ENCODE results near the gene APIP.

APIP gene

GRCh38 chr11:34909415-34909814, 6.8 kb downstream of the APIP start:
- no peaks in the 10 kb centered on the region for H3K9me2 ChIP-seq (replicated peaks; ENCODE audit: insufficient read depth, low read length)
- no peaks in the 10 kb centered on the region for H3K27me3 ChIP-seq (ENCODE audit: low read length)
- H3K79me2 ChIP-seq (ENCODE audit: insufficient read depth, low read length) = peaks cover 59% of the 10 kb centered on the region
- peaks cover 7% of the 10 kb centered on the region; the same call in 1 of the 2 replicates for H3K36me3 ChIP-seq (ENCODE audit: low read length)
- H3K27ac ChIP-seq (ENCODE audit: low read depth, low read length) = no peak overlapping the region
- H3K9ac ChIP-seq (ENCODE audit: low read length) = no peak overlapping the region
- H3K9me3 ChIP-seq (ENCODE audit: insufficient read depth, low read length) = no peaks in the 10 kb centered on the region; the same call in 1 of the 2 replicates
- TF ChIP-seq, protein P1, sequence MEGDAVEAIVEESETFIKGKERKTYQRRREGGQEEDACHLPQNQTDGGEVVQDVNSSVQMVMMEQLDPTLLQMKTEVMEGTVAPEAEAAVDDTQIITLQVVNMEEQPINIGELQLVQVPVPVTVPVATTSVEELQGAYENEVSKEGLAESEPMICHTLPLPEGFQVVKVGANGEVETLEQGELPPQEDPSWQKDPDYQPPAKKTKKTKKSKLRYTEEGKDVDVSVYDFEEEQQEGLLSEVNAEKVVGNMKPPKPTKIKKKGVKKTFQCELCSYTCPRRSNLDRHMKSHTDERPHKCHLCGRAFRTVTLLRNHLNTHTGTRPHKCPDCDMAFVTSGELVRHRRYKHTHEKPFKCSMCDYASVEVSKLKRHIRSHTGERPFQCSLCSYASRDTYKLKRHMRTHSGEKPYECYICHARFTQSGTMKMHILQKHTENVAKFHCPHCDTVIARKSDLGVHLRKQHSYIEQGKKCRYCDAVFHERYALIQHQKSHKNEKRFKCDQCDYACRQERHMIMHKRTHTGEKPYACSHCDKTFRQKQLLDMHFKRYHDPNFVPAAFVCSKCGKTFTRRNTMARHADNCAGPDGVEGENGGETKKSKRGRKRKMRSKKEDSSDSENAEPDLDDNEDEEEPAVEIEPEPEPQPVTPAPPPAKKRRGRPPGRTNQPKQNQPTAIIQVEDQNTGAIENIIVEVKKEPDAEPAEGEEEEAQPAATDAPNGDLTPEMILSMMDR (IDR thresholded peaks at IDR 0.05; ENCODE audit: insufficient read depth, low read length, poor library complexity, severe bottlenecking) = no peak
- no peak for TF ChIP-seq EZH2phosphoT487 (conservative IDR thresholded peaks at IDR 0.05; ENCODE audit: low read length)
- H3K4me3 ChIP-seq (ENCODE audit: insufficient read depth, low read length, poor library complexity, severe bottlenecking) = no peak overlapping the region
- H4K20me1 ChIP-seq (ENCODE audit: low read depth, low read length) = 0 out of 2 replicates have a peak, but pooled peaks cover 6% of the 10 kb centered on the region
- no peak overlapping the region for H3K4me2 ChIP-seq (ENCODE audit: low read depth, low read length, poor library complexity, severe bottlenecking)
- no peak overlapping the region for H2AFZ ChIP-seq (ENCODE audit: low read depth, low read length, severe bottlenecking)
- H3F3A ChIP-seq (ENCODE audit: insufficient read depth) = no peaks in the 10 kb centered on the region

DNA sequence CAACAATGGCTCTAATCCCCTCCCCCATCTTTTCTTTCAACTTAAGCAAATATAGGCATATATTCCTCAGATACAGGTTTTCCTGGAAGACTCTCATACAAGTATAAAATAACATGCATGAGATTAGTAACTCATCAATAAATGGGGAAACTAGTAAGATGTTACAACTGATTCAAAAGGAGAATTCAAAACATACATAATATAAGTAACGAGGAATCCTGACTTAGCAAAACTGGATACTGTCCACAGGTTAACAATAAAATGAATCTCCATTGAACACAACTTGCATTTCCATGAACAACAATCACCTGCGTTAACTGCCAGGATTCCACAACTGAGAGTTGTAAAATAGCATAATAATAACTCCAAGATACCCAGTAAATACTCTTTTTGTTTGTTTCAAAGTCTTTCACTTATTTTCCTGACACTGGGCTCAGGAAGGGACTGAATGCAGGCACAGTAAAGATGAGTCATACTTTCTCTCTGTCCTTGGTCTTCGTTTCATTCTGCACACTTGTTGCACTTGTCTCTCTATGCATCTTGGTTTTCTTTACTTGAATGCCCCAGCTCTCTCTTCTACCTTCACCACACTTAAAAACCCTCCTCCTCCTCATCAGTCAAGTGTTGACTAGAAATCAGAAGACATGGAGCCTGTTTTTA, 8.1 kb downstream of the APIP start:
- Histone ChIP-seq H3K9me2 (replicated peaks; ENCODE audit: insufficient read depth, low read length) (no peaks in the 10 kb centered on the region), H3K27me3 (ENCODE audit: low read length) (no peaks in the 10 kb centered on the region), H3K79me2 (ENCODE audit: insufficient read depth, low read length) (peaks cover 61% of the 10 kb centered on the region), H3K27ac (ENCODE audit: low read depth, low read length) (no peak overlapping the region), H3F3A (ENCODE audit: insufficient read depth) (no peaks in the 10 kb centered on the region), H3K9me3 (ENCODE audit: insufficient read depth, low read length) (peaks cover under 1% of the 10 kb centered on the region; the same call in 1 of the 2 replicates), H3K4me2 (ENCODE audit: low read depth, low read length, poor library complexity, severe bottlenecking) (no peak overlapping the region), H3K36me3 (ENCODE audit: low read length) (no peaks in the 10 kb centered on the region), H3K9ac (ENCODE audit: low read length) (no peak overlapping the region), H3K4me3 (ENCODE audit: insufficient read depth, low read length, poor library complexity, severe bottlenecking) (no peak overlapping the region), H4K20me1 (ENCODE audit: low read depth, low read length) (0 out of 2 replicates have a peak, but pooled peaks cover 6% of the 10 kb centered on the region), H2AFZ (ENCODE audit: low read depth, low read length, severe bottlenecking) (no peak overlapping the region)
- TF ChIP-seq, protein P1 (IDR thresholded peaks at IDR 0.05; ENCODE audit: insufficient read depth, low read length, poor library complexity, severe bottlenecking) = no peak
- TF ChIP-seq EZH2phosphoT487 (conservative IDR thresholded peaks at IDR 0.05; ENCODE audit: low read length) = no peak

DNA sequence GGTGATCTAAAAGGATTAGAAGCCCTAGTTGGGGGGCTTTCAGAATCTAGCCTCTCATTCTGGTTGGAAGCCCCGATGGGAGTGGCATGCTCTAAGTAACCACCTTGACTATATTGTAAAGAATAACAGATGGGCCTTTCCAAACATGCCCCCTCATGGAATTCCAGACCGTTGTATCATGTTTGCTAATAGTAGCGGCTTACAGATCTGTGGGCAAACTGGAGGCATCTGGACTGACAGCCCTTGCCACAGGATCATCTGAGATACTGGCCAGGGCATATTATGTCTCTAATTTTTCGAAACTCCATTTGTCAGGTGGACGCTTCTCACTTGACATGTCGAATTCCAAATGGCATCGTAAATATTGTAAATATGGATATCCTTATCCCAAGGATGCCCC, 10.5 kb downstream of the APIP start:
- Histone ChIP-seq H4K20me1 (ENCODE audit: low read depth, low read length) (no peaks in the 10 kb centered on the region), H3K36me3 (ENCODE audit: low read length) (0 out of 2 replicates have a peak, but pooled peaks cover 4% of the 10 kb centered on the region), H3F3A (ENCODE audit: insufficient read depth) (no peaks in the 10 kb centered on the region), H3K27me3 (ENCODE audit: low read length) (no peaks in the 10 kb centered on the region), H2AFZ (ENCODE audit: low read depth, low read length, severe bottlenecking) (no peak overlapping the region), H3K4me3 (ENCODE audit: insufficient read depth, low read length, poor library complexity, severe bottlenecking) (no peak overlapping the region), H3K27ac (ENCODE audit: low read depth, low read length) (no peak overlapping the region), H3K9me2 (replicated peaks; ENCODE audit: insufficient read depth, low read length) (no peaks in the 10 kb centered on the region), H3K9me3 (ENCODE audit: insufficient read depth, low read length) (peaks cover 19% of the 10 kb centered on the region; the same call in 1 of the 2 replicates), H3K9ac (ENCODE audit: low read length) (no peak overlapping the region), H3K4me2 (ENCODE audit: low read depth, low read length, poor library complexity, severe bottlenecking) (no peak overlapping the region), H3K79me2 (ENCODE audit: insufficient read depth, low read length) (peaks cover 65% of the 10 kb centered on the region)
- TF ChIP-seq, protein P1 (IDR thresholded peaks at IDR 0.05; ENCODE audit: insufficient read depth, low read length, poor library complexity, severe bottlenecking) = no peak

All from SU-DHL-6 (cell line).